ENCODE results near the gene SETD2. TPM values are rescaled to one million over a fixed set of nuclear protein-coding genes. Genes with fewer than 3 reads are reported as not detected.
"Not testable (repeated sequence)": the region's sequence is repeated elsewhere in the genome, so short reads cannot be mapped to it uniquely, and the experiment has no call there.

The SETD2 gene
- total RNA-seq, 4 donors from 2014 or later: 35.7 to 48.5 (median 40.4) TPM

- Histone ChIP-seq H3K27ac (no peak overlapping the region), H3K4me1 (no peaks in the 10 kb centered on the region), H3K36me3 (peaks cover 0 to 7% of the 10 kb centered on the region in 2 donors), H3K9me3 (no peaks in the 10 kb centered on the region), H3K27me3 (no peaks in the 10 kb centered on the region), H3K4me3 (no peak overlapping the region)
- ATAC-seq (no peak), DNase-seq (no peak)
- no peak for TF ChIP-seq CTCF (IDR thresholded peaks at IDR 0.05 in 4 of 5, conservative IDR thresholded peaks at IDR 0.05 in 1 of 5)
- TF ChIP-seq POLR2A (IDR thresholded peaks at IDR 0.05): no peak
- in situ Hi-C loops (cut with MboI; ENCODE audit: low sequenced_read_pairs in 4 of 4) (no loop called here), intact Hi-C loops (cut with DNase I; ENCODE audit: low total_unique reads) (no loop called here)
These were observed 22.4 kb upstream of the SETD2 start for GRCh38 chr3:47186285-47186684.

GRCh38 chr3:47181685-47182084 is 17.8 kb upstream of the SETD2 start:
- in situ Hi-C loops (cut with MboI; ENCODE audit: low sequenced_read_pairs in 4 of 4); intact Hi-C loops (cut with DNase I; ENCODE audit: low total_unique reads): not testable (repeated sequence)

GRCh38 chr3:47180011-47180410 is 16.1 kb upstream of the SETD2 start:
- ATAC-seq; DNase-seq; intact Hi-C loops (cut with DNase I; ENCODE audit: low total_unique reads); in situ Hi-C loops (cut with MboI; ENCODE audit: low sequenced_read_pairs in 4 of 4); H3K9me3 ChIP-seq; H3K4me3 ChIP-seq; H3K27ac ChIP-seq; H3K27me3 ChIP-seq; H3K4me1 ChIP-seq: not testable (repeated sequence)
- peaks cover 0 to 21% of the 10 kb centered on the region in 2 donors for H3K36me3 ChIP-seq

More at GRCh38 chr3:47181685-47182084, 17.8 kb upstream of the SETD2 start:
- H3K27ac ChIP-seq, H3K9me3 ChIP-seq, H3K27me3 ChIP-seq, H3K4me3 ChIP-seq, ATAC-seq, H3K4me1 ChIP-seq, DNase-seq: not testable (repeated sequence)
- H3K36me3 ChIP-seq: peaks cover 0 to 21% of the 10 kb centered on the region in 2 donors

- Histone ChIP-seq H3K27me3 (no peaks in the 10 kb centered on the region), H3K36me3 (peaks cover 0 to 24% of the 10 kb centered on the region in 2 donors), H3K27ac (no peak overlapping the region), H3K4me3 (no peak overlapping the region), H3K9me3 (no peaks in the 10 kb centered on the region), H3K4me1 (no peaks in the 10 kb centered on the region)
- no peak for DNase-seq
- intact Hi-C loops (cut with DNase I; ENCODE audit: low total_unique reads) (no loop called here), in situ Hi-C loops (cut with MboI; ENCODE audit: low sequenced_read_pairs in 4 of 4) (no loop called here)
- TF ChIP-seq CTCF (IDR thresholded peaks at IDR 0.05 in 4 of 5, conservative IDR thresholded peaks at IDR 0.05 in 1 of 5) (no peak), POLR2A (IDR thresholded peaks at IDR 0.05) (no peak)
- ATAC-seq: no peak
These were observed 12.7 kb upstream of the SETD2 start for GRCh38 chr3:47176582-47176981.

- Histone ChIP-seq H3K27ac (peak overlapping the region; percentile 96 to 99 (median 97)), H3K4me1 (peaks cover 58 to 59% of the 10 kb centered on the region in 2 donors), H3K4me3 (peak overlapping the region; percentile 83 to 95 (median 88)), H3K27me3 (no peaks in the 10 kb centered on the region), H3K9me3 (no peaks in the 10 kb centered on the region), H3K36me3 (no peaks in the 10 kb centered on the region)
- TF ChIP-seq CTCF (IDR thresholded peaks at IDR 0.05 in 4 of 5, conservative IDR thresholded peaks at IDR 0.05 in 1 of 5) (peak in 1 of 5 experiments; percentile 8), POLR2A (IDR thresholded peaks at IDR 0.05) (no peak)
- DNase-seq (peak; percentile 5 to 36), ATAC-seq (peak; percentile 49)
- in situ Hi-C loops (cut with MboI; ENCODE audit: low sequenced_read_pairs in 4 of 4): no loop called here
- intact Hi-C loops (cut with DNase I; ENCODE audit: low total_unique reads): loop anchor here (1.0 to 10.0 kb wide), 7 partner anchors 119 to 1281 kb away; partner anchors contain the start of genes ATRIP, CCDC12, CCDC51 and KIF9
These were observed 525 bp downstream of the SETD2 start for GRCh38 chr3:47163169-47164006.

Data from gastrocnemius medialis (tissue), 4 donors.